Lower lobe of right lung (tissue), 2 donors: Measurements from ENCODE around the gene DSG4. TPM values are rescaled to one million over a fixed set of nuclear protein-coding genes. Genes with fewer than 3 reads are reported as not detected.
A peak's percentile ranks its signal among the peaks of the same experiment; 100 is the strongest.

ENCODE experiments used
- ATAC-seq, 2 donors: fragments of 200-7000 bp; cut with Tn5 transposase; one replicate each; pipeline ENCODE4 v1.9.1; 2020 to 2022; ENCODE audit warnings: mild to moderate bottlenecking in 2 of 2, moderate library complexity in 2 of 2
- DNase-seq: peaks from one replicate; pipeline ENCODE4 v3.0.0-alpha.2; 2020
- H3K27ac ChIP-seq: fragments of 200-600 bp; one replicate; pipeline ENCODE4 v1.8.0; 2022
- H3K27me3 ChIP-seq: fragments of 200-600 bp; one replicate; pipeline ENCODE4 v1.8.0; 2022; ENCODE audit warnings: low read depth
- H3K36me3 ChIP-seq: fragments of 200-600 bp; one replicate; pipeline ENCODE4 v1.8.0; 2022; ENCODE audit warnings: mild to moderate bottlenecking
- H3K4me1 ChIP-seq: fragments of 200-600 bp; one replicate; pipeline ENCODE4 v1.8.0; 2022
- H3K4me3 ChIP-seq: fragments of 200-600 bp; one replicate; pipeline ENCODE4 v1.8.0; 2022; ENCODE audit warnings: mild to moderate bottlenecking
- H3K9me3 ChIP-seq: fragments of 200-600 bp; one replicate; pipeline ENCODE4 v1.8.0; 2022
- CTCF ChIP-seq: fragments of 200-600 bp; IDR thresholded peaks from one replicate; pipeline ENCODE4 v1.8.0; 2022; ENCODE audit warnings: antibody characterized with exemption, mild to moderate bottlenecking
- intact Hi-C: fragments of 100-400 bp; cut with DNase I; formaldehyde crosslinking; loops from one replicate; pipeline ENCODE4 v1.11.0; 2022
- total RNA-seq: library from RNA; stranded (reverse); fragmentation: NEBNext Ultra II Directional; extraction: Animal tissue kit (Norgen Biotek cat#: 25700); gene quantifications from one replicate; pipeline ENCODE4 v1.2.1, GENCODE V29; 2021
- donor health status: DM: no; HTN: yes; CAD: no; lungs with severe emphysema.

DSG4 gene
- total RNA-seq, 1 donor from 2014 or later: not detected

GRCh38 chr18:31401156-31402025 lies 24.8 kb downstream of the DSG4 start:
- no peaks in the 10 kb centered on the region for H3K27me3 ChIP-seq
- peaks cover 7% of the 10 kb centered on the region for H3K4me1 ChIP-seq
- no peak for ATAC-seq
- H3K36me3 ChIP-seq: no peaks in the 10 kb centered on the region
- H3K4me3 ChIP-seq: no peak overlapping the region
- no peak for DNase-seq
- no peak for TF ChIP-seq CTCF
- intact Hi-C loops: no loop called here
- no peak overlapping the region for H3K27ac ChIP-seq
- H3K9me3 ChIP-seq: no peaks in the 10 kb centered on the region

- no peaks in the 10 kb centered on the region for H3K36me3 ChIP-seq
- intact Hi-C loops: no loop called here
- H3K4me3 ChIP-seq: no peak overlapping the region
- H3K4me1 ChIP-seq: peaks cover 4% of the 10 kb centered on the region
- no peak for TF ChIP-seq CTCF
- peak in 1 of 2 donors; percentile 31 for ATAC-seq
- no peaks in the 10 kb centered on the region for H3K9me3 ChIP-seq
- no peak for DNase-seq
- no peaks in the 10 kb centered on the region for H3K27me3 ChIP-seq
- no peak overlapping the region for H3K27ac ChIP-seq
Measured at GRCh38 chr18:31402026-31402373, 25.4 kb downstream of the DSG4 start.

- Histone ChIP-seq H3K36me3 (no peaks in the 10 kb centered on the region), H3K4me3 (no peak overlapping the region), H3K27ac (no peak overlapping the region), H3K27me3 (no peaks in the 10 kb centered on the region), H3K9me3 (no peaks in the 10 kb centered on the region), H3K4me1 (no peaks in the 10 kb centered on the region)
- intact Hi-C loops: no loop called here
- TF ChIP-seq CTCF: no peak
- ATAC-seq (no peak), DNase-seq (no peak)
Measured at GRCh38 chr18:31403409-31403808, 26.8 kb downstream of the DSG4 start.

- ATAC-seq: no peak
- H3K27ac ChIP-seq: no peak overlapping the region
- H3K9me3 ChIP-seq: no peaks in the 10 kb centered on the region
- H3K4me3 ChIP-seq: no peak overlapping the region
- no peak for DNase-seq
- no peaks in the 10 kb centered on the region for H3K4me1 ChIP-seq
- intact Hi-C loops: no loop called here
- no peaks in the 10 kb centered on the region for H3K36me3 ChIP-seq
- TF ChIP-seq CTCF: no peak
- no peaks in the 10 kb centered on the region for H3K27me3 ChIP-seq
Measured at GRCh38 chr18:31407649-31408048, 31.1 kb downstream of the DSG4 start.

GRCh38 chr18:31409276-31409675 lies 32.7 kb downstream of the DSG4 start:
- no peak for ATAC-seq
- intact Hi-C loops: no loop called here
- Histone ChIP-seq H3K27ac (no peak overlapping the region), H3K4me3 (no peak overlapping the region), H3K27me3 (no peaks in the 10 kb centered on the region), H3K4me1 (no peaks in the 10 kb centered on the region), H3K9me3 (no peaks in the 10 kb centered on the region), H3K36me3 (no peaks in the 10 kb centered on the region)
- TF ChIP-seq CTCF: no peak
- DNase-seq: no peak
